Suppressor macrophage treated with lipopolysaccharide for 1 hour (primary cell): ENCODE measurements around the gene RBMX.
A peak's percentile ranks its signal among the peaks of the same experiment; 100 is the strongest.
"Not testable (repeated sequence)": the region's sequence is repeated elsewhere in the genome, so short reads cannot be mapped to it uniquely, and the experiment has no call there.

Source experiments
- DNase-seq, 3 donors: peaks; one replicate each; pipeline ENCODE4 v3.0.0-alpha.2; 2020 to 2022

RBMX gene

GRCh38 chrX:136880452-136881013 lies at the start of gene RBMX:
Gene RBMX, minus strand, starts transcription at chrX:136880725. Its CDS starts 1,298 bp downstream, at chrX:136879427.
- peak; percentile 89 to 93 (median 92) for DNase-seq

GRCh38 chrX:136921438-136921837 lies 40.9 kb upstream of the RBMX start:
- not testable (repeated sequence) for DNase-seq

GRCh38 chrX:136920001-136920400 lies 39.5 kb upstream of the RBMX start:
- no peak for DNase-seq

GRCh38 chrX:136916827-136917226 lies 36.3 kb upstream of the RBMX start:
- no peak for DNase-seq

GRCh38 chrX:136911661-136912060 lies 31.1 kb upstream of the RBMX start:
- DNase-seq = not testable (repeated sequence)

GRCh38 chrX:136911253-136911652 lies 30.7 kb upstream of the RBMX start:
- no peak for DNase-seq

- DNase-seq = no peak
Measured at GRCh38 chrX:136910565-136911035, 30.1 kb upstream of the RBMX start.

GRCh38 chrX:136909706-136910564 lies 29.4 kb upstream of the RBMX start:
- DNase-seq = peak; percentile 74 to 80 (median 75)

GRCh38 chrX:136909119-136909705 lies 28.7 kb upstream of the RBMX start:
- DNase-seq = peak; percentile 79 to 90 (median 86)

- DNase-seq = no peak
Measured at GRCh38 chrX:136907621-136908020, 27.1 kb upstream of the RBMX start.

- DNase-seq = no peak
Measured at GRCh38 chrX:136906921-136907510, 26.5 kb upstream of the RBMX start.

- DNase-seq = not testable (repeated sequence)
Measured at GRCh38 chrX:136904067-136904466, 23.5 kb upstream of the RBMX start.

- DNase-seq = not testable (repeated sequence)
Measured at GRCh38 chrX:136900071-136900470, 19.5 kb upstream of the RBMX start.

GRCh38 chrX:136899221-136899620 lies 18.7 kb upstream of the RBMX start:
- DNase-seq = no peak

- not testable (repeated sequence) for DNase-seq
Measured at GRCh38 chrX:136898752-136899151, 18.2 kb upstream of the RBMX start.

GRCh38 chrX:136896121-136896914 lies 15.8 kb upstream of the RBMX start:
- no peak for DNase-seq

GRCh38 chrX:136892412-136892811 lies 11.9 kb upstream of the RBMX start:
- no peak for DNase-seq

- DNase-seq = not testable (repeated sequence)
Measured at GRCh38 chrX:136890596-136890995, 10.1 kb upstream of the RBMX start.

- no peak for DNase-seq
Measured at GRCh38 chrX:136889269-136889668, 8.7 kb upstream of the RBMX start.

GRCh38 chrX:136880003-136880451 lies 498 bp downstream of the RBMX start:
- peak; percentile 25 to 44 (median 31) for DNase-seq

GRCh38 chrX:136879001-136879687 lies 1.4 kb downstream of the RBMX start:
- DNase-seq = peak; percentile 15 to 51 (median 15)

- DNase-seq = no peak
Measured at GRCh38 chrX:136878423-136878822, 2.1 kb downstream of the RBMX start.
